GM19395 (cell line): Measurements from ENCODE around the gene KNSTRN.
A peak's percentile ranks its signal among the peaks of the same experiment; 100 is the strongest.

Experiments used
- ATAC-seq: cut with Tn5 transposase; IDR thresholded peaks from one replicate; pipeline ENCODE4 v1.9.1; 2021; ENCODE audit warnings: mild to moderate bottlenecking, moderate library complexity; ENCODE audit not compliant: unreplicated experiment

KNSTRN gene

GRCh38 chr15:40365016-40365415 is 17.5 kb upstream of the KNSTRN start:
- no peak for ATAC-seq

GRCh38 chr15:40365624-40366456 is 16.7 kb upstream of the KNSTRN start:
- ATAC-seq = no peak

GRCh38 chr15:40366457-40367370 is 15.8 kb upstream of the KNSTRN start:
- ATAC-seq = no peak

GRCh38 chr15:40367371-40367685 is 15.2 kb upstream of the KNSTRN start:
- ATAC-seq = no peak

- peak; percentile 80 for ATAC-seq
These were observed 14.6 kb upstream of the KNSTRN start for GRCh38 chr15:40367686-40368611.

DNA sequence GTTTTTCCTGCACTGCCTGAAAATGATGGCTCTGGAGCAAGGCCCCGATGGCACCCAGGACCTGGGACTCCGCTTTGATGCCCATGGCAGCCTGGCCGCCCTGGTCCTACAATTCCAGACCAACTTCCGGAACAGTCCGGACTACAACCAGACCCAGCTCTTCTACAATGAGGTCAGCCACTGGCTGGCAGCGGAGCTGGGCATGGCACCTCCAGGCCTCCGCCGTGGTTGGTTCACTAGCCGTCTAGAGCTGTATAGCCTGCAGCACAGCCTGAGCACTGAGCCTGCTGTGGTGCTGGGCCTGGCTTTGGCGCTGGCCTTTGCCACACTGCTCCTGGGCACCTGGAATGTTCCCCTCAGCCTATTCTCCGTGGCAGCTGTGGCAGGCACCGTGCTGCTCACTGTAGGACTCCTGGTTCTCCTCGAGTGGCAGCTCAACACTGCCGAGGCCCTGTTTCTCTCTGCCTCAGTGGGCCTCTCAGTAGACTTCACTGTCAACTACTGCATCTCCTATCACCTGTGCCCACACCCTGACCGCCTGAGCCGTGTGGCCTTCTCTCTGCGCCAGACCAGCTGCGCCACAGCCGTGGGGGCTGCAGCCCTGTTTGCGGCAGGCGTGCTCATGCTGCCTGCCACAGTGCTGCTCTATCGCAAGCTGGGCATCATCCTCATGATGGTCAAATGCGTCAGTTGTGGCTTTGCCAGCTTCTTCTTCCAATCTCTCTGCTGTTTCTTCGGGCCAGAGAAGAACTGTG is 13.6 kb upstream of the KNSTRN start:
- ATAC-seq = no peak

- ATAC-seq = no peak
These were observed 13.0 kb upstream of the KNSTRN start for GRCh38 chr15:40369474-40369869.

DNA sequence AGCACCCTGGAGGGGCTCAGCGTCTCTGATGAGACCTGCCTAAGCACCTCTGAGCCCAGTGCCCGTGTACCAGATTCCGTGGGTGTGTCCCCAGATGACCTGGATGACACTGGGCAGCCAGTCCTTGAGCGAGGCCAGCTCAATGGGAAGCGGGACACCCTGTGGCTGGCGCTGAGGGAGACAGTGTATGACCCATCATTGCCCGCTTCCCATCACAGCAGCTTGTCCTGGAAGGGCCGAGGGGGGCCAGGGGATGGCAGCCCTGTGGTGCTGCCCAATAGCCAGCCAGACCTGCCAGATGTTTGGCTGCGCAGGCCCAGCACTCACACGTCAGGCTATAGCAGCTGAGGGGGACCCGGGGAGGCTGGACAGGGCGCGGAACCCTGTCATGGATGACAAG is 12.6 kb upstream of the KNSTRN start:
- no peak for ATAC-seq

- ATAC-seq = no peak
These were observed 9.5 kb upstream of the KNSTRN start for GRCh38 chr15:40372981-40373380.

DNA sequence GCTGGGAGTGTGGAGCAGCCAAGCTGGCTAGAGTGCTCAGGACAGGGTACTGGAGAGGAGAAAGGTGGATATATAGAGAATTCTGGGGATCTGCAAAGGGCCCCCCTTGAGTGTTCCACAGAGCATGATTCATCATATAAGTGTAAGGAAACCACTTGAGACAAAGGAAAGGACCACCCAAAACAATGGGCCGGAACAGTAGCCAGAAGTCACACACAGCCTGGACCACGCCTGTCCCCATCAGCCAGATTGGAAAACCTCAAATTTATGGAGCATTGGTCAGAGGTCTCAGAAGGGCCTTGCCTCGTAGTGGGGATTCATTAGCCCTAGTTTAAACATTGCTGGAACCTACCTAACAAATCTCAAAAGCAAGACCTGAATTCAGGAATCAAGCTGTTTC is 4.9 kb upstream of the KNSTRN start:
- no peak for ATAC-seq

DNA sequence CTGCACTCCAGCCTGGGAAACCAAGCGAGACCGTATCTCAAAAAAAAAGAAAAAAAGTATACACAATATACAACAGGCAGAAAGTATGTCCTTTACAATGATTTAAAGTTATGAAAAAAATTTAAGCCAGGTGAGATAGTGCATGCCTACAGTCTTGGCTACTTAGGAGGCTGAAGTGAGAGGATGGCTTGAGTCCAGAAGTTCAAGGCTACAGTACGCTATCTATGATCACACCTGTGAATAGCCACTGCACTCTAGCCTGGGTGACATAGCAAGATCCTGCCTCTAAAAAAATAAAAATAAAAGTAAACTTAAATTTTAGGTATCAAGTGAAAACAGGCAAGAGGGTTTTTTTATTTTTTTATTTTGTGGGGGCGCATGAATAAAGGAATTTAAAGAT is 3.1 kb upstream of the KNSTRN start:
- ATAC-seq = no peak

- no peak for ATAC-seq
These were observed 2.7 kb upstream of the KNSTRN start for GRCh38 chr15:40379853-40380252.

DNA sequence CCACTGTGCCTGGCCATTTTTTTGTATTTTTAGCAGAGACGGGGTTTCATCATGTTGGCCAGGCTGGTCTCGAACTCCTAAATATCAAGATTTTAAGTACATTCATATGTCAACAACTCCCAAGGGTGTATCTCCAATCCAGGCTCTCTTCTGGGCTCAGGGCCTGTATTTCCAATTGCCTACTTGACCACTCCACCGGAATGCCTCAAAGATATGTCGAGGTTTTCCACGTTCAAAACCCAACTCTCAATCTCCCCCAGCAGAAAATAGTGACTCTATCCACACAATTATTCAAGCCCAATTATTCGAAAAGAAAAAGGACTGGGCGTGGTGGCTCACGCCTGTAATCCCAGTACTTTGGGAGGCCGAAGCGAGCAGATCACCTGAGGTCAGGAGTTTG is 1.9 kb upstream of the KNSTRN start:
- ATAC-seq = no peak

DNA sequence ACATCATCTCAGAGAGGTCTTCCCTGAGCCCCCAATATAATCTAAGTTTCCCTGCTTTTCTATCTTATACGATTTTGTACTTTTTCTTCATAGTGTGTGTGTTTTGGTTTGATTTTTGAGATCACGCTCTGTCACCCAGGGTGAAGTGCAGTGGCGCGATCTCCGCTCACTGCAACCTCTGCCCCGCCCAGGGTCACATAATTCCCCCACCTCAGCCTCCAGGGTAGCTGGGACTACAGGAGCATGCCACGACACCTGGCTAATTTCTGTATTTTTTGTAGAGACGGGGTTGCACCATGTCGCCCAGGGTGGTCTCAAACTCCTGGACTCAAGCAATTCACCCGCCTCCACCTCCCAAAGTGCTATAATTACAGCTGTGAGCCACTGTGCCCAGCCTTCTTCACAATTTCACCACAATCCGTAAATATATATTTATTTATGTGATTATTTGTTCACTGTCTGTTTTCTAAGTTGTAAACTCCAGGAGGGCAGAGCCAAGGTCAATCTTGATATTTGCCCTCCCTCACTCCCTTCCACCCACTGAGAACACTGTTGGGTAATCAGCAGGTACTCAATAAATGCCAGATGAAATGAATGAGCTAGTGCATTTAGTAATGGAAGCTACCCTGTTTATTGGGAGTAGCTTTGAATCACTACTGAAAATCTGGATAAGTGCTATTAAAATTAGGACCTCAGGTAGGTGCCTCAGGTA is 547 bp upstream of the KNSTRN start:
- no peak for ATAC-seq

- ATAC-seq = no peak
These were observed 4.0 kb downstream of the KNSTRN start for GRCh38 chr15:40386480-40386879.

DNA sequence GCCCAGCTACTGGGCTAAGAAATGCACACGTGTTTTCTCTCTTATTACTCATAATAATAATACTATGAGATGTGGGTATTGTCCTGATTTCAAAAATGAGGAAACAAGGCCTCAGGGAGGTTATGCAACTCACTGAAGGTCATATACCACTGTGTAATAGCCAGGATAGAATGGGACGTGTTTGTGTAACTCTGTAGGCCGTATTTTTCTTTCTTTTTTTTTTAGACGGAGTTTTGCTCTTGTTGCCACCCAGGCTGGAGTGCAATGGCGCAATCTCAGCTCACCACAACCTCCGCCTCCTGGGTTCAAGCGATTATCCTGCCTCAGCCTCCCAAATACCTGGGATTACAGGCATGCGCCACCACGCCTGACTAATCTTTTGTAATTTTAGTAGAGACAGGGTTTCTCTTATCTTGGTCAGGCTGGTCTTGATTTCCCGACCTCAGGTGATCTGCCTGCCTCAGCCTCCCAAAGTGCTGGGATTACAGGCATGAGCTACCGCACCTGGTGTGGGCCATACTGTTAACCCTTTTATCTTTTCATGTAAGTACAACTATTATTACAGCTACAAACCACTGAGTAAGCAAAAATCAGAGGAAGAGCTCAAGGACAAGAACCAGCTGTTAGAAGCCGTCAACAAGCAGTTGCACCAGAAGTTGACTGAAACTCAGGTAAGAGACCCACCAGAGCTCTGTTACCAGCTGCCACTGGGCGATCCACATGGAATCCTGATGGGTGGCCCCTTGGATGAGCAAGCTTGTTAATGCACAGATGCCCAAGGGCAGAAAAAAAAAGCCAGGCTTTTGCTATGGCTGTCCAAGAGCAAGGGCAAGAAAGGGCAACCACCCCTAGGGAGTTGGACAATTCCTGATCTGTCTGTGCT is 6.7 kb downstream of the KNSTRN start:
- no peak for ATAC-seq

DNA sequence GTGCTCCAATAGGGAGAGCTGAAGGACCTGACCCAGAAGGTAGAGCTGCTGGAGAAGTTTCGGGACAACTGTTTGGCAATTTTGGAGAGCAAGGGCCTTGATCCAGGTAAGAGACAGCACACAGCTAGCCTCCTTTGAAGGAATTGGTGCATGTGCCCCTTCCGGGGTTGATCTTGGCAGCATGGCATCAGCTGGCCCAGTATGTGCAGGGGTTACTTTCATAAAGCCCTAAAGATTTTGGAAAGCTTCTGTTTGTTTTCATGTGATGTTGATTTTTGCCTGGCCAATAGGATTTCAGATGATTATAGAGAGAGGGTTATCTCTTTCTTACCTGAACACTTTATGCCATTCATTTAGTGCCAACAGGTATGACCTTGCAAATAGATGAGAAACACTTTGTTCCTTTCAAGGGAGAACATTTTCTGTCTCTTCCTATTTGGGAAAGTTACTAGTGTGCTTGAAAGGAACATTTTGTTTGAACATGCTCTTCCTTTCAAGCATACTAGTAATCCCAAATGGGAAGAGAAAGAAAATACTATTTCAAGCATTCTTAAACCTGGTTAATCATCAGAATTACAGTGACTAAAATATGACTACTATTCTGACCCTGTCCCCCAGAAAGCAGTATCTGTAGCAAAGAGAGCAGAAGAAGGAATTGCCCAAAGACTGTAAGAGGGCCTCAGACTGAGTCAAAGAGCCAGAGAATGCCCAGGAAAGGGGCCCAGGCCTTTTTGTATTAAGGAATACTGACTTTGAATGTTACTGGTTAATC is 7.5 kb downstream of the KNSTRN start:
- ATAC-seq = no peak
